ENCODE data around the gene NMT1.

GRCh38 chr17:45016237-45016636 lies 44.9 kb upstream of the NMT1 start:
- TF ChIP-seq CTCF (IDR thresholded peaks at IDR 0.05 in 2 of 3, conservative IDR thresholded peaks at IDR 0.05 in 1 of 3; ENCODE audit: borderline replicate concordance in 1 of 3, insufficient read depth in 1 of 3, low read depth in 2 of 3, low read length in 2 of 3) (no peak), POLR2A (IDR thresholded peaks at IDR 0.05; ENCODE audit: borderline replicate concordance, extremely low read depth, insufficient read depth, insufficient read length) (no peak)

All from HCT116 (cell line).